Stomach (tissue), 4 donors: ENCODE data around the gene DNAI1.

ENCODE experiments used
- CTCF ChIP-seq, 7 experiments: fragments of 450-650 bp in 4 of 7; fragments of 200-600 bp in 3 of 7; sonication (generic) in 3 of 7; IDR thresholded peaks; one replicate each; pipeline ENCODE4 v1.5.1; 2016 to 2019; ENCODE audit warnings: antibody characterized with exemption in 7 of 7, control low read depth in 2 of 7, mild to moderate bottlenecking in 1 of 7
- EP300 ChIP-seq: sonication (generic); formaldehyde crosslinking; IDR thresholded peaks from one replicate; pipeline ENCODE4 v1.6.1; 2017; ENCODE audit warnings: antibody characterized with exemption
- POLR2A ChIP-seq, 4 donors: fragments of 450-650 bp; IDR thresholded peaks; one replicate each; pipeline ENCODE4 v1.6.1; 2016; ENCODE audit warnings: antibody characterized with exemption in 4 of 4, control low read depth in 2 of 4, mild to moderate bottlenecking in 1 of 4, moderate library complexity in 1 of 4
- POLR2AphosphoS5 ChIP-seq, 3 donors: sonication (generic); formaldehyde crosslinking; IDR thresholded peaks; one replicate each; pipeline ENCODE4 v1.6.1; 2016; ENCODE audit warnings: antibody characterized with exemption in 3 of 3

- TF ChIP-seq CTCF (IDR thresholded peaks at IDR 0.05): no peak
- TF ChIP-seq POLR2A (IDR thresholded peaks at IDR 0.05): no peak
- no peak for TF ChIP-seq EP300
- no peak for TF ChIP-seq POLR2AphosphoS5 (IDR thresholded peaks at IDR 0.05)
These were observed 44.3 kb downstream of the DNAI1 start for GRCh38 chr9:34502891-34503290.
